Tibial nerve (tissue), 4 donors: ENCODE data around the gene XIRP2.

Experiments
- EP300 ChIP-seq, 2 donors: sonication (generic); formaldehyde crosslinking; IDR thresholded peaks; one replicate each; pipeline ENCODE4 v1.6.1; 2017; ENCODE audit warnings: antibody characterized with exemption in 2 of 2, mild to moderate bottlenecking in 1 of 2
- POLR2A ChIP-seq, 2 donors: fragments of 450-650 bp; IDR thresholded peaks; one replicate each; pipeline ENCODE4 v1.6.1; 2017; ENCODE audit warnings: antibody characterized with exemption in 2 of 2, mild to moderate bottlenecking in 2 of 2, moderate library complexity in 2 of 2
- TF ChIP-seq, protein P1 (sequence below), 5 experiments: fragments of 200-600 bp in 3 of 5; fragments of 450-650 bp in 2 of 5; sonication (generic) in 3 of 5; IDR thresholded peaks; one replicate each; pipeline ENCODE4 v1.5.1; 2016 to 2019; ENCODE audit warnings: antibody characterized with exemption in 5 of 5, mild to moderate bottlenecking in 3 of 5, moderate library complexity in 2 of 5

- TF ChIP-seq, protein P1, sequence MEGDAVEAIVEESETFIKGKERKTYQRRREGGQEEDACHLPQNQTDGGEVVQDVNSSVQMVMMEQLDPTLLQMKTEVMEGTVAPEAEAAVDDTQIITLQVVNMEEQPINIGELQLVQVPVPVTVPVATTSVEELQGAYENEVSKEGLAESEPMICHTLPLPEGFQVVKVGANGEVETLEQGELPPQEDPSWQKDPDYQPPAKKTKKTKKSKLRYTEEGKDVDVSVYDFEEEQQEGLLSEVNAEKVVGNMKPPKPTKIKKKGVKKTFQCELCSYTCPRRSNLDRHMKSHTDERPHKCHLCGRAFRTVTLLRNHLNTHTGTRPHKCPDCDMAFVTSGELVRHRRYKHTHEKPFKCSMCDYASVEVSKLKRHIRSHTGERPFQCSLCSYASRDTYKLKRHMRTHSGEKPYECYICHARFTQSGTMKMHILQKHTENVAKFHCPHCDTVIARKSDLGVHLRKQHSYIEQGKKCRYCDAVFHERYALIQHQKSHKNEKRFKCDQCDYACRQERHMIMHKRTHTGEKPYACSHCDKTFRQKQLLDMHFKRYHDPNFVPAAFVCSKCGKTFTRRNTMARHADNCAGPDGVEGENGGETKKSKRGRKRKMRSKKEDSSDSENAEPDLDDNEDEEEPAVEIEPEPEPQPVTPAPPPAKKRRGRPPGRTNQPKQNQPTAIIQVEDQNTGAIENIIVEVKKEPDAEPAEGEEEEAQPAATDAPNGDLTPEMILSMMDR (IDR thresholded peaks at IDR 0.05): no peak
- TF ChIP-seq POLR2A (IDR thresholded peaks at IDR 0.05) (no peak), EP300 (IDR thresholded peaks at IDR 0.05) (no peak)
Measured at GRCh38 chr2:167183931-167184330, 295.7 kb downstream of the XIRP2 start.
